OCI-LY7 (cell line): ENCODE data around the gene RASIP1. TPM values are rescaled to one million over a fixed set of nuclear protein-coding genes. Genes with fewer than 3 reads are reported as not detected.

Source experiments
- BruUV-seq: library from RNA; stranded (reverse); fragments of 400-500 nt; replicated peaks from 2 replicates; lab custom pipeline; 2021; lab: Mats Ljungman, UMichigan
- CTCF ChIA-PET: fragments of 300-600 bp; sonication (Branson Sonifier 250); formaldehyde crosslinking; loops from one replicate; lab custom pipeline; 2022; ENCODE audit warnings: antibody characterized with exemption; ENCODE audit not compliant: unreplicated experiment; lab: Charles Lee
- POLR2A ChIA-PET: fragments of 300-600 bp; sonication (Branson Sonifier 250); formaldehyde crosslinking; loops from one replicate; lab custom pipeline; 2022; ENCODE audit warnings: antibody characterized with exemption; lab: Charles Lee
- DNase-seq: peaks from one replicate; pipeline ENCODE4 v3.0.0-alpha.2; 2015; ENCODE audit warnings: low spot score
- H2AFZ ChIP-seq: fragments of 200-600 bp; sonication (generic), shearing (Covaris generic); 2 replicates; pipeline ENCODE4 v1.6.1; 2014; ENCODE audit warnings: mild to moderate bottlenecking, antibody characterized with exemption, low read length, moderate library complexity
- H3K27ac ChIP-seq: fragments of 200-600 bp; sonication (generic); 2 replicates; pipeline ENCODE4 v1.5.1; 2014; ENCODE audit warnings: mixed run types, low read depth, mild to moderate bottlenecking, moderate library complexity, low read length, inconsistent platforms; ENCODE audit not compliant: poor library complexity, severe bottlenecking
- H3K36me3 ChIP-seq: fragments of 200-600 bp; sonication (generic); 2 replicates; pipeline ENCODE4 v1.6.1; 2014; ENCODE audit warnings: mild to moderate bottlenecking, antibody characterized with exemption, low read length, moderate library complexity, mixed read lengths; ENCODE audit not compliant: insufficient read depth
- H3K4me1 ChIP-seq: fragments of 200-600 bp; sonication (generic); 2 replicates; pipeline ENCODE4 v1.5.1; 2014; ENCODE audit warnings: mild to moderate bottlenecking, low read length; ENCODE audit not compliant: insufficient read depth, poor library complexity, severe bottlenecking
- H3K4me2 ChIP-seq: fragments of 200-600 bp; sonication (generic); 2 replicates; pipeline ENCODE4 v1.6.1; 2014; ENCODE audit warnings: mild to moderate bottlenecking, low read length
- H3K4me3 ChIP-seq: fragments of 200-600 bp; sonication (generic); 2 replicates; pipeline ENCODE4 v1.5.1; 2014; ENCODE audit warnings: mild to moderate bottlenecking, low read depth, low read length; ENCODE audit not compliant: poor library complexity, severe bottlenecking
- H3K79me2 ChIP-seq: fragments of 200-600 bp; sonication (generic); 2 replicates; pipeline ENCODE4 v1.6.1; 2016; ENCODE audit warnings: low read depth, mild to moderate bottlenecking, low read length, moderate library complexity, mixed read lengths; ENCODE audit not compliant: insufficient read depth
- H3K9me2 ChIP-seq: fragments of 200-600 bp; sonication (generic); 2 replicates; pipeline ENCODE4 v1.6.1; 2016; ENCODE audit warnings: mild to moderate bottlenecking, low read length, mixed read lengths; ENCODE audit not compliant: insufficient read depth
- H3K9me3 ChIP-seq: fragments of 200-600 bp; sonication (generic); 2 replicates; pipeline ENCODE4 v1.6.1; 2014; ENCODE audit warnings: mild to moderate bottlenecking, mixed run types, low read length, mixed read lengths
- H4K20me1 ChIP-seq: fragments of 200-600 bp; sonication (generic); 2 replicates; pipeline ENCODE4 v1.6.1; 2014; ENCODE audit warnings: mild to moderate bottlenecking, antibody characterized with exemption, low read length, moderate library complexity, mixed read lengths; ENCODE audit not compliant: insufficient read depth
- CTCF ChIP-seq: fragments of 200-600 bp; sonication (generic); conservative IDR thresholded peaks from 2 replicates; pipeline ENCODE4 v1.5.1; 2014; ENCODE audit warnings: mild to moderate bottlenecking, antibody characterized with exemption, low read length, moderate library complexity, mixed read lengths
- EZH2phosphoT487 ChIP-seq: fragments of 200-600 bp; sonication (generic); IDR thresholded peaks from 2 replicates; pipeline ENCODE4 v1.6.1; 2018; ENCODE audit warnings: low read depth, borderline replicate concordance, mild to moderate bottlenecking, mixed run types, antibody characterized with exemption, low read length, moderate library complexity, mixed read lengths
- intact Hi-C: fragments of 100-400 bp; cut with micrococcal nuclease; formaldehyde crosslinking; loops from one replicate; pipeline ENCODE4 v1.10.0; 2022; ENCODE audit not compliant: unreplicated experiment
- total RNA-seq, 2 experiments: library from RNA; depleted of rRNA in 1 of 2; stranded (reverse); fragments of >200 nt in 1 of 2; shearing (Covaris generic) in 1 of 2; gene quantifications; 2 replicates each; pipeline ENCODE4 v1.2.3, GENCODE V29; 2014 to 2022

Gene RASIP1
- total RNA-seq, 2 experiments from 2014 or later, result 0.09 to 0.36 TPM

DNA sequence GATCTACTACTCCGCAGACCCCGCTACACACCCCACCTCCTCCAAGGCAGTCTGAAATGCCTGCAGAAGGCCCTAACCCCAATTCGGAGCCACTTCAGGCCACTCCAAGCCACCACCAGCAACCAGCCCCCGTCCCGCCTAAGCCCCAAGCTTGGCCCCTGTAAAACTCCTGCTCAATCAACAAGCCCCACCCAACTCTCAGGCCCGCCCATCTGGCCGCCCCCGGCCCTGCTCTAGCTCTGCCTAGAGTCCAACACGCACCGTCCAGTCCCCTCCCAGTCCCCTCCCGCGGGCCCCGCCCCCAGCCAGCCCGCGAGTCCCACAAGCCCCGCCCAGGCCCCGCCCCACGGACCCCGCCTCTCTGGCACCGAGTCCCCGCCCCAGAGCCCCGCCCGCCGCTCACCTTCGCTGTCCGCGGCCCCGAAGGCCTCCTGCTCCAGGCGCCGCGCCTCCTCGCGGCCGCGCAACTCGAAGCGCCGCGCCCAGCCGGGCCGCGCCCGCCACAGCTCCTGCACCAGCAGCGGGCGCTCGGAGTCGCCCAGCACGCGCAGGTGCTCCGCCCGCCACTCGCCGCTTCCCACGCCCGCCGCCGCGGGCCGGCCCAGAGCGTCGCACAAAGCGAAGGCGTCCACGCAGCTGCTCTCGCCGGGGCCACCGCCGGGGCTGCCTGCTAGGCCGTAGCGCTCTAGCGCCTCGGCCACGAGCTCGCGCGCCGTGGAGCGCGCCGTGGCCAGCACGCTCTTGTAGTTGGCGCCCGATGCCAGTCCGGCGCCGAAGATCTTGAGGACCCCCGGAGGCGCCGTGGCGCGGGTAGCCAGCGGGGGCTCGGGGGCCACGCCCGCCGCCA lies 1.6 kb downstream of the RASIP1 start:
- Histone ChIP-seq H4K20me1 (no peaks in the 10 kb centered on the region), H3K79me2 (no peaks in the 10 kb centered on the region), H3K4me3 (no peak overlapping the region), H3K4me2 (peak overlapping the region; percentile 49; the same call in 1 of the 2 replicates), H3K9me2 (no peaks in the 10 kb centered on the region), H3K4me1 (peaks cover 20% of the 10 kb centered on the region), H3K36me3 (no peaks in the 10 kb centered on the region), H3K27ac (no peak overlapping the region), H3K9me3 (no peaks in the 10 kb centered on the region), H2AFZ (no peak overlapping the region)
- ChIA-PET POLR2A (no interaction called here), CTCF (no interaction called here)
- TF ChIP-seq EZH2phosphoT487 (no peak), CTCF (peak; percentile 53; the same call in 1 of the 2 replicates)
- peak; percentile 87 for DNase-seq
- intact Hi-C loops, result loop anchor here (1.0 to 5.0 kb wide), 3 partner anchors 24 to 91 kb away; partner anchors contain the start of gene CA11
- BruUV-seq, result no TSS peak

DNA sequence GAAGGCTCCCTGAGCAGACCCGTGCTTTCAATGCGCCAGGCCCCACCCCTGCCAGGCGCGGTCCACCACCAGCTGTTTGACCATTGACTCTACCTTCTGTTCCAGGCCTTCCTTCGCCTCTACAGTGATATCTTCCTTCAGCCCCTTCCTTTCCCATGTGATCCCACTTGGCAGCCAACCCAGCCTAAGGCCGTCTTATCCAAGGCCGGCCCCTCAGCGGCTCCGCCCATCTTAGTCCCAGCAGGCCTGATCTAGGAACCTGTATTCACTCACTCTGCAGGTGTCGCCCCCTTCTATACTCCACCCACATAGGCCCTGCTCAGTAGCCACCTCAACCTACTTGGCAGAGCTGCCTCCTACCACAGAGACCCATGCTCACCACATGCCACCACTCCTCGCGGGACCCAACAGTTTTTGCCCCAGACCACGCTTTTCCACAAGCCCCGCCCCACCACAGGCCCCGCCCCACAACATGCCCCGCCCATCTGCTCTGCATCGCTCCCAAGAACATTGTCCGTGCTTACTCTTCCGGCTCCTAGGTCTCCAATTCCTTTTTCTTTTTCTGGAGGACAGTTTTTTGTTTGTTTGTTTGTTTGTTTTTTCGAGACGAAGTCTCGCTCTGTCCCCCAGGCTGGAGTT lies 2.9 kb downstream of the RASIP1 start:
- Histone ChIP-seq H3K4me1 (peaks cover 20% of the 10 kb centered on the region), H2AFZ (no peak overlapping the region), H3K79me2 (no peaks in the 10 kb centered on the region), H3K27ac (no peak overlapping the region), H3K9me3 (no peaks in the 10 kb centered on the region), H4K20me1 (no peaks in the 10 kb centered on the region), H3K36me3 (no peaks in the 10 kb centered on the region), H3K4me3 (no peak overlapping the region), H3K9me2 (no peaks in the 10 kb centered on the region), H3K4me2 (no peak overlapping the region)
- no TSS peak for BruUV-seq
- CTCF ChIA-PET, result interaction anchor here (0.7 kb wide), 1 partner anchor 282 kb away, joined by 3 read pairs; no protein-coding TSS in a partner anchor
- POLR2A ChIA-PET, result interaction anchor here (0.5 kb wide), 1 partner anchor 104 kb away, joined by 6 read pairs; no protein-coding TSS in a partner anchor
- DNase-seq, result no peak
- intact Hi-C loops, result loop anchor here (5.0 kb wide), 1 partner anchor 90 kb away; the partner anchor contains the start of gene CA11
- TF ChIP-seq CTCF, result no peak
- TF ChIP-seq EZH2phosphoT487, result no peak
